Caco-2 (cell line): ENCODE results near the gene BCL2. TPM values are rescaled to one million over a fixed set of nuclear protein-coding genes. Genes with fewer than 3 reads are reported as not detected.

ENCODE experiments used
- BruUV-seq: library from RNA; stranded (reverse); fragments of 400-500 nt; replicated peaks from 2 replicates; lab custom pipeline; 2021; lab: Mats Ljungman, UMichigan
- CTCF ChIA-PET: fragments of 300-600 bp; sonication (Branson Sonifier 250); formaldehyde crosslinking; loops from one replicate; lab custom pipeline; 2022; ENCODE audit warnings: antibody characterized with exemption; lab: Charles Lee
- POLR2A ChIA-PET: fragments of 300-600 bp; sonication (Branson Sonifier 250); formaldehyde crosslinking; loops from one replicate; lab custom pipeline; 2022; ENCODE audit warnings: antibody characterized with exemption; lab: Charles Lee
- DNase-seq, 2 experiments: peaks; one replicate each; pipeline versions ENCODE4 v3.0.0 to v3.0.0-alpha.2; 2020 to 2022
- H3K27me3 ChIP-seq: replicated peaks from 2 replicates; pipeline ENCODE4 v1.6.0; 2011; ENCODE audit warnings: low read length; ENCODE audit not compliant: control insufficient read depth, insufficient read depth
- H3K36me3 ChIP-seq: 2 replicates; pipeline ENCODE4 v1.5.1; 2011; ENCODE audit warnings: low read length; ENCODE audit not compliant: control insufficient read depth, insufficient read depth
- H3K4me1 ChIP-seq: fragments of 250-450 bp; sonication (Bioruptor Pico); 2 replicates; pipeline ENCODE4 v1.5.1; 2020; ENCODE audit warnings: mild to moderate bottlenecking
- H3K4me3 ChIP-seq: 2 replicates; pipeline ENCODE4 v1.5.1; 2011; ENCODE audit warnings: low read depth, mild to moderate bottlenecking, control low read depth, low read length
- H3K9me3 ChIP-seq: fragments of 250-450 bp; sonication (Bioruptor Pico); 2 replicates; pipeline ENCODE4 v1.5.1; 2020; ENCODE audit warnings: mild to moderate bottlenecking, moderate library complexity
- H3K27ac Mint-ChIP-seq: one replicate; pipeline ENCODE4 v1.8.0; 2022; ENCODE audit warnings: mixed read lengths; ENCODE audit not compliant: unreplicated experiment
- H3K27me3 Mint-ChIP-seq: one replicate; pipeline ENCODE4 v1.8.0; 2022; ENCODE audit warnings: mixed read lengths; ENCODE audit not compliant: insufficient read depth, unreplicated experiment
- H3K36me3 Mint-ChIP-seq: one replicate; pipeline ENCODE4 v1.8.0; 2022; ENCODE audit warnings: mild to moderate bottlenecking, mixed read lengths; ENCODE audit not compliant: insufficient read depth, unreplicated experiment
- H3K4me1 Mint-ChIP-seq: one replicate; pipeline ENCODE4 v1.8.0; 2022; ENCODE audit warnings: low read depth, mixed read lengths; ENCODE audit not compliant: unreplicated experiment
- H3K4me3 Mint-ChIP-seq: one replicate; pipeline ENCODE4 v1.8.0; 2022; ENCODE audit warnings: mild to moderate bottlenecking, moderate library complexity, mixed read lengths; ENCODE audit not compliant: unreplicated experiment
- H3K9me3 Mint-ChIP-seq: one replicate; pipeline ENCODE4 v1.8.0; 2022; ENCODE audit warnings: mixed read lengths; ENCODE audit not compliant: unreplicated experiment
- CTCF ChIP-seq, 2 experiments: fragments of 200-600 bp in 1 of 2; IDR thresholded peaks; 1 replicate in 1 of 2; 2 replicates in 1 of 2; pipeline versions ENCODE4 v1.5.1 to v1.8.0; 2011 to 2022; ENCODE audit warnings: antibody characterized with exemption in 1 of 2, control low read depth in 1 of 2, inconsistent platforms in 1 of 2, low read depth in 1 of 2, low read length in 1 of 2, mild to moderate bottlenecking in 1 of 2, moderate library complexity in 1 of 2; ENCODE audit not compliant: insufficient read depth in 1 of 2, severe bottlenecking in 1 of 2, unreplicated experiment in 1 of 2
- intact Hi-C: fragments of 100-400 bp; cut with micrococcal nuclease; formaldehyde crosslinking; loops from one replicate; pipeline ENCODE4 v1.10.0; 2022; ENCODE audit not compliant: unreplicated experiment
- total RNA-seq: library from RNA; stranded (reverse); gene quantifications from 2 replicates; pipeline ENCODE4 v1.2.3, GENCODE V29; 2022

The BCL2 gene
- total RNA-seq, 1 experiment from 2014 or later: 6.5 TPM

GRCh38 chr18:63083555-63083954 lies 236.0 kb downstream of the BCL2 start:
- ChIA-PET POLR2A (no interaction called here), CTCF (no interaction called here)
- Mint-ChIP-seq H3K4me1 (peaks cover 16% of the 10 kb centered on the region), H3K9me3 (peaks cover 10% of the 10 kb centered on the region), H3K36me3 (no peaks in the 10 kb centered on the region), H3K4me3 (no peak overlapping the region), H3K27ac (no peak overlapping the region), H3K27me3 (no peaks in the 10 kb centered on the region)
- H3K36me3 ChIP-seq: no peaks in the 10 kb centered on the region
- no peaks in the 10 kb centered on the region for H3K27me3 ChIP-seq
- H3K4me3 ChIP-seq: no peak overlapping the region
- no TSS peak for BruUV-seq
- DNase-seq: no peak
- H3K4me1 ChIP-seq: peaks cover 14% of the 10 kb centered on the region
- TF ChIP-seq CTCF (IDR thresholded peaks at IDR 0.05; ENCODE audit: insufficient read depth in 1 of 2, low read depth in 1 of 2, low read length in 1 of 2, severe bottlenecking in 1 of 2, unreplicated experiment in 1 of 2): no peak
- no peaks in the 10 kb centered on the region for H3K9me3 ChIP-seq
- intact Hi-C loops: no loop called here

- no peaks in the 10 kb centered on the region for H3K36me3 Mint-ChIP-seq
- CTCF ChIA-PET: no interaction called here
Measured at GRCh38 chr18:63083020-63083531, 236.5 kb downstream of the BCL2 start.

GRCh38 chr18:63082366-63083019 lies 237.1 kb downstream of the BCL2 start:
- Histone ChIP-seq H3K27me3 (no peaks in the 10 kb centered on the region), H3K4me1 (peaks cover 8% of the 10 kb centered on the region), H3K36me3 (no peaks in the 10 kb centered on the region), H3K4me3 (no peak overlapping the region), H3K9me3 (no peaks in the 10 kb centered on the region)
- Mint-ChIP-seq H3K4me3 (no peak overlapping the region), H3K9me3 (peaks cover 10% of the 10 kb centered on the region), H3K36me3 (no peaks in the 10 kb centered on the region), H3K4me1 (peaks cover 6% of the 10 kb centered on the region), H3K27ac (no peak overlapping the region), H3K27me3 (no peaks in the 10 kb centered on the region)
- no peak for DNase-seq
- intact Hi-C loops: no loop called here
- ChIA-PET CTCF (no interaction called here), POLR2A (no interaction called here)
- TF ChIP-seq CTCF (IDR thresholded peaks at IDR 0.05; ENCODE audit: insufficient read depth in 1 of 2, low read depth in 1 of 2, low read length in 1 of 2, severe bottlenecking in 1 of 2, unreplicated experiment in 1 of 2): no peak
- BruUV-seq: no TSS peak

More at GRCh38 chr18:63083020-63083531, 236.5 kb downstream of the BCL2 start:
- H3K4me1 ChIP-seq: peaks cover 11% of the 10 kb centered on the region
- Mint-ChIP-seq H3K4me3 (no peak overlapping the region), H3K4me1 (peaks cover 11% of the 10 kb centered on the region), H3K27me3 (no peaks in the 10 kb centered on the region), H3K27ac (no peak overlapping the region), H3K9me3 (peaks cover 10% of the 10 kb centered on the region)
- H3K27me3 ChIP-seq: no peaks in the 10 kb centered on the region
- TF ChIP-seq CTCF (IDR thresholded peaks at IDR 0.05; ENCODE audit: insufficient read depth in 1 of 2, low read depth in 1 of 2, low read length in 1 of 2, severe bottlenecking in 1 of 2, unreplicated experiment in 1 of 2): no peak
- no peak overlapping the region for H3K4me3 ChIP-seq
- H3K9me3 ChIP-seq: no peaks in the 10 kb centered on the region
- intact Hi-C loops: no loop called here
- no peaks in the 10 kb centered on the region for H3K36me3 ChIP-seq
- no TSS peak for BruUV-seq
- no peak for DNase-seq
- POLR2A ChIA-PET: no interaction called here
